ENCODE data around the gene FOXJ2. TPM values are rescaled to one million over a fixed set of nuclear protein-coding genes. Genes with fewer than 3 reads are reported as not detected.
"Not testable (repeated sequence)": the region's sequence is repeated elsewhere in the genome, so short reads cannot be mapped to it uniquely, and the experiment has no call there.

The FOXJ2 gene
- total RNA-seq, 2 donors from 2014 or later = 15.4 to 27.8 TPM

GRCh38 chr12:8082808-8083100, 50.2 kb downstream of the FOXJ2 start:
- under 1% methylated on average over 4 of the region's 4 CpGs for WGBS

DNA sequence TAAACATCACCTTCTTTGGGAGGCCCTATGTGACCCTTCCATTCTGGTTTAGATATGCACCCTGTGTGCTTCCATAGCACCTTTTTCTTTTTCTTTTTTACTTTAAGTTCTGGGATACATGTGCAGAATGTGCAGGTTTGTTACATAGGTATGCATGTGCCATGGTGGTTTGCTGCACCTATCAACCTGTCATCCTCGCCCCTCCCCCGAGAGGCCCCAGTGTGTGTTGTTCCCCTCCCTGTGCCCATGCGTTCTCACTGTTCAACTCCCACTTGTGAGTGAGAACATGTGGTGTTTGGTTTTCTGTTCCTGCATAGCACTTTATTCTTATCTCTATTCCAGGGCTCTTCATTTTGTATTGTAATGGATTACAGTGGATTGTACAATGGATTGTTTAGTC, 51.8 kb downstream of the FOXJ2 start:
- H3K4me3 ChIP-seq; H3K36me3 ChIP-seq; H3K27ac ChIP-seq; H3K27me3 ChIP-seq (replicated peaks; ENCODE audit: insufficient read depth); H3K9me3 ChIP-seq; DNase-seq (ENCODE audit: low spot score): not testable (repeated sequence)
- intact Hi-C loops (cut with DNase I) = loop anchor here (5.0 kb wide), 1 partner anchor 37 kb away; no protein-coding TSS in a partner anchor
- peaks cover 10% of the 10 kb centered on the region for H3K4me1 ChIP-seq (replicated peaks)
- 71% methylated on average over 3 of the region's 3 CpGs for WGBS

More at GRCh38 chr12:8082808-8083100, 50.2 kb downstream of the FOXJ2 start:
- DNase-seq (ENCODE audit: low spot score) = no peak
- no peak for TF ChIP-seq CTCF (IDR thresholded peaks at IDR 0.05)
- no peak for TF ChIP-seq POLR2AphosphoS5 (IDR thresholded peaks at IDR 0.05)
- no peak for TF ChIP-seq POLR2A (IDR thresholded peaks at IDR 0.05)
- Histone ChIP-seq H3K27me3 (replicated peaks; ENCODE audit: insufficient read depth) (no peaks in the 10 kb centered on the region), H3K4me3 (peak overlapping the region; percentile 69 to 89), H3K4me1 (replicated peaks) (peaks cover 9% of the 10 kb centered on the region), H3K36me3 (no peaks in the 10 kb centered on the region), H3K27ac (peak overlapping the region; percentile 95 to 96), H3K9me3 (no peaks in the 10 kb centered on the region)
- intact Hi-C loops (cut with DNase I) = loop anchor here (2.0 to 5.0 kb wide), 2 partner anchors 35 to 56 kb away; no protein-coding TSS in a partner anchor

- intact Hi-C loops (cut with DNase I) = no loop called here
- Histone ChIP-seq H3K9me3 (no peaks in the 10 kb centered on the region), H3K27me3 (replicated peaks; ENCODE audit: insufficient read depth) (no peaks in the 10 kb centered on the region), H3K27ac (no peak overlapping the region), H3K4me3 (no peak overlapping the region), H3K36me3 (peaks cover 0 to 9% of the 10 kb centered on the region in 2 donors), H3K4me1 (replicated peaks) (peaks cover 10% of the 10 kb centered on the region)
- 75% methylated on average over 2 of the region's 2 CpGs for whole genome bisulfite sequencing
- DNase-seq (ENCODE audit: low spot score) = no peak
- TF ChIP-seq POLR2A (IDR thresholded peaks at IDR 0.05) (no peak), CTCF (IDR thresholded peaks at IDR 0.05) (no peak), POLR2AphosphoS5 (IDR thresholded peaks at IDR 0.05) (no peak)
These were observed 55.1 kb downstream of the FOXJ2 start for GRCh38 chr12:8087666-8088065.

DNA sequence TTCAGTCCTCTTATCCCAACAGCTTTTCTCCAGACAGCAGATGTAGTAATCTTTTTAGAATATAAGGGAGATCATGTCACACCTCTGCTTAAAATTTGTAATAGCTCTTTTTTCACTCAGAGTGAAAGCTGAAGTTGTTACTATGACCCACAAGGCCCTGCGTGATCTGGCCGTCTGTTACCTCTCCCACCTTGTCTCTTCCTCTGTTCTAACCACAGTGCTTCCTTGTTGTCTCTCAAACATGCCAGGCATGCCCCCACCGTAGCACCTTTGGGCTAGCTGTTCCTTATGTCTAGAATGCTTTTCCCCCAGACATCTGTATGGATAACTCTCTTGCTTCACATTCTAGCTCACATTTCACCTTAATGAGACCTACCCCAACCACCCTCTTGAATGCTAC, 56.1 kb downstream of the FOXJ2 start:
- Histone ChIP-seq H3K4me1 (replicated peaks) (peaks cover 10% of the 10 kb centered on the region), H3K27me3 (replicated peaks; ENCODE audit: insufficient read depth) (no peaks in the 10 kb centered on the region), H3K36me3 (peaks cover 0 to 9% of the 10 kb centered on the region in 2 donors), H3K9me3 (no peaks in the 10 kb centered on the region), H3K27ac (no peak overlapping the region), H3K4me3 (no peak overlapping the region)
- no peak for DNase-seq (ENCODE audit: low spot score)
- no peak for TF ChIP-seq CTCF (IDR thresholded peaks at IDR 0.05)
- no peak for TF ChIP-seq POLR2A (IDR thresholded peaks at IDR 0.05)
- TF ChIP-seq POLR2AphosphoS5 (IDR thresholded peaks at IDR 0.05) = no peak
- intact Hi-C loops (cut with DNase I) = no loop called here
- 81% methylated on average over 3 of the region's 3 CpGs for WGBS

- H3K9me3 ChIP-seq; H3K4me1 ChIP-seq (replicated peaks); H3K27ac ChIP-seq; H3K4me3 ChIP-seq; intact Hi-C loops (cut with DNase I); DNase-seq (ENCODE audit: low spot score); H3K27me3 ChIP-seq (replicated peaks; ENCODE audit: insufficient read depth); H3K36me3 ChIP-seq: not testable (repeated sequence)
- 87% methylated on average over 11 of the region's 11 CpGs for whole genome bisulfite sequencing
These were observed 56.8 kb downstream of the FOXJ2 start for GRCh38 chr12:8089277-8089676.

- no peak for DNase-seq (ENCODE audit: low spot score)
- H3K9me3 ChIP-seq = no peaks in the 10 kb centered on the region
- no peak overlapping the region for H3K4me3 ChIP-seq
- WGBS = 90% methylated on average over 5 of the region's 5 CpGs
- no peak for TF ChIP-seq CTCF (IDR thresholded peaks at IDR 0.05)
- TF ChIP-seq POLR2A (IDR thresholded peaks at IDR 0.05) = no peak
- TF ChIP-seq POLR2AphosphoS5 (IDR thresholded peaks at IDR 0.05) = no peak
- intact Hi-C loops (cut with DNase I) = no loop called here
- no peak overlapping the region for H3K27ac ChIP-seq
- H3K36me3 ChIP-seq = peaks cover 5 to 9% of the 10 kb centered on the region in 2 donors
- no peaks in the 10 kb centered on the region for H3K27me3 ChIP-seq (replicated peaks; ENCODE audit: insufficient read depth)
- H3K4me1 ChIP-seq (replicated peaks) = peaks cover 5% of the 10 kb centered on the region
These were observed 57.2 kb downstream of the FOXJ2 start for GRCh38 chr12:8089716-8090115.
